ENCODE measurements around the gene ZSCAN5A. TPM values are rescaled to one million over a fixed set of nuclear protein-coding genes. Genes with fewer than 3 reads are reported as not detected.

The ZSCAN5A gene
- total and polyA plus RNA-seq, 4 donors, result 5.5 to 17.4 (median 10.1) TPM

GRCh38 chr19:56174550-56174949 is 140.1 kb downstream of the ZSCAN5A start:
- Histone ChIP-seq H3K4me3 (no peak overlapping the region), H3K36me3 (ENCODE audit: control insufficient read depth in 4 of 4, insufficient read depth in 4 of 4, low read length in 4 of 4) (no peaks in the 10 kb centered on the region), H3K9me3 (ENCODE audit: control insufficient read depth in 4 of 4, insufficient read depth in 3 of 4, low read length in 3 of 4) (peaks cover 0 to 2% (median 0%) of the 10 kb centered on the region in 4 donors), H3K27ac (ENCODE audit: low read depth in 1 of 2, low read length in 1 of 2) (no peak overlapping the region), H3K9ac (ENCODE audit: insufficient read depth in 1 of 2, low read length in 2 of 2) (no peak overlapping the region), H3K4me1 (ENCODE audit: control insufficient read depth in 5 of 5, insufficient read depth in 5 of 5, low read length in 5 of 5) (no peaks in the 10 kb centered on the region), H3K27me3 (ENCODE audit: control insufficient read depth in 3 of 3, insufficient read depth in 3 of 3, low read length in 2 of 3) (peaks cover 0 to 17% (median 3%) of the 10 kb centered on the region in 3 donors)
- DNase-seq (no peak), ATAC-seq (ENCODE audit: insufficient read depth, low FRiP score) (no peak)
- WGBS, 2 donors, result 49 to 62% methylated on average over 11 of the region's 11 CpGs
- no peak for TF ChIP-seq CTCF (IDR thresholded peaks at IDR 0.05; ENCODE audit: control extremely low read depth, extremely low read depth)

GRCh38 chr19:56174086-56174485 is 140.6 kb downstream of the ZSCAN5A start:
- Histone ChIP-seq H3K4me1 (ENCODE audit: control insufficient read depth in 5 of 5, insufficient read depth in 5 of 5, low read length in 5 of 5) (no peaks in the 10 kb centered on the region), H3K27ac (ENCODE audit: low read depth in 1 of 2, low read length in 1 of 2) (no peak overlapping the region), H3K27me3 (ENCODE audit: control insufficient read depth in 3 of 3, insufficient read depth in 3 of 3, low read length in 2 of 3) (peaks cover 0 to 17% (median 3%) of the 10 kb centered on the region in 3 donors), H3K9ac (ENCODE audit: insufficient read depth in 1 of 2, low read length in 2 of 2) (no peak overlapping the region), H3K4me3 (no peak overlapping the region), H3K9me3 (ENCODE audit: control insufficient read depth in 4 of 4, insufficient read depth in 3 of 4, low read length in 3 of 4) (peaks cover 0 to 2% (median 0%) of the 10 kb centered on the region in 4 donors), H3K36me3 (ENCODE audit: control insufficient read depth in 4 of 4, insufficient read depth in 4 of 4, low read length in 4 of 4) (no peaks in the 10 kb centered on the region)
- TF ChIP-seq CTCF (IDR thresholded peaks at IDR 0.05; ENCODE audit: control extremely low read depth, extremely low read depth), result no peak
- 24 to 34% methylated on average over 8 to 9 of the region's 9 CpGs for WGBS, 2 donors
- ATAC-seq (ENCODE audit: insufficient read depth, low FRiP score) (no peak), DNase-seq (no peak)

Small RNAs within 50 kb of the gene (small RNA-seq; reads per million reads assigned to genes)
- gene RF00019 (ENCODE audit: low replicate concordance), result not detected

Other genes with a start within 250 kb of the ZSCAN5A start
- 10 to 100 TPM; 27.5 to 44.7 TPM for gene ZNF787, start 193.5 kb downstream of the ZSCAN5A start, total RNA-seq
- gene ZNF787, start 193.5 kb downstream of the ZSCAN5A start, polyA plus RNA-seq, result 10 to 100 TPM; 29.3 to 35.1 TPM
- 10 to 100 TPM; 39.2 to 55.5 TPM for gene ZNF444, start 173.6 kb downstream of the ZSCAN5A start, total RNA-seq
- 10 to 100 TPM; 27.8 to 44.1 TPM for gene ZNF444, start 173.6 kb downstream of the ZSCAN5A start, polyA plus RNA-seq
- gene GALP, start 138.8 kb downstream of the ZSCAN5A start, total RNA-seq, result not detected
- gene GALP, start 138.8 kb downstream of the ZSCAN5A start, polyA plus RNA-seq, result not detected
- gene ZSCAN5B, start 117.1 kb downstream of the ZSCAN5A start, total RNA-seq, result not detected
- gene ZSCAN5B, start 117.1 kb downstream of the ZSCAN5A start, polyA plus RNA-seq, result under 1 TPM; 0.05 to 0.08 TPM
- gene ZSCAN5C, start 112.6 kb downstream of the ZSCAN5A start, total RNA-seq, result not detected
- not detected for gene ZSCAN5C, start 112.6 kb downstream of the ZSCAN5A start, polyA plus RNA-seq
- gene EDDM13, start 42.1 kb downstream of the ZSCAN5A start, total RNA-seq, result 1 to 10 TPM in 1 of 2 donors, not detected in 1; 1.1 TPM
- 1 to 10 TPM; 1.3 to 3.0 TPM for gene EDDM13, start 42.1 kb downstream of the ZSCAN5A start, polyA plus RNA-seq
- gene ZNF582, start 78.7 kb upstream of the ZSCAN5A start, total RNA-seq, result 1 to 10 TPM; 2.9 to 4.4 TPM
- gene ZNF582, start 78.7 kb upstream of the ZSCAN5A start, polyA plus RNA-seq, result 1 to 10 TPM; 2.5 to 3.1 TPM
- gene ZNF583, start 89.5 kb upstream of the ZSCAN5A start, total RNA-seq, result 1 to 10 TPM; 4.7 to 9.1 TPM
- 1 to 10 TPM; 1.3 to 2.2 TPM for gene ZNF583, start 89.5 kb upstream of the ZSCAN5A start, polyA plus RNA-seq
- gene ZNF667, start 162.5 kb upstream of the ZSCAN5A start, total RNA-seq, result 10 to 100 TPM in 1 of 2 donors, 1 to 10 TPM in 1; 3.1 to 12.9 TPM
- 1 to 10 TPM in 1 of 2 donors, under 1 TPM in 1; 0.69 to 1.2 TPM for gene ZNF667, start 162.5 kb upstream of the ZSCAN5A start, polyA plus RNA-seq
- 10 to 100 TPM in 1 of 2 donors, 1 to 10 TPM in 1; 2.4 to 14.4 TPM for gene ZNF471, start 193.0 kb upstream of the ZSCAN5A start, total RNA-seq
- 1 to 10 TPM; 1.3 to 2.0 TPM for gene ZNF471, start 193.0 kb upstream of the ZSCAN5A start, polyA plus RNA-seq
- gene ZFP28, start 224.1 kb upstream of the ZSCAN5A start, total RNA-seq, result 10 to 100 TPM in 1 of 2 donors, 1 to 10 TPM in 1; 7.0 to 12.9 TPM
- gene ZFP28, start 224.1 kb upstream of the ZSCAN5A start, polyA plus RNA-seq, result 1 to 10 TPM; 2.7 to 3.6 TPM